LNCAP (cell line): ENCODE results near the gene PCDHA1.

Source experiments
- CTCF ChIP-seq: fragments of 450-650 bp; IDR thresholded peaks from 2 replicates; pipeline ENCODE4 v1.5.1; 2017; ENCODE audit warnings: mild to moderate bottlenecking

The PCDHA1 gene

GRCh38 chr5:140946578-140946977, 160.6 kb downstream of the PCDHA1 start:
- TF ChIP-seq CTCF, result no peak

DNA sequence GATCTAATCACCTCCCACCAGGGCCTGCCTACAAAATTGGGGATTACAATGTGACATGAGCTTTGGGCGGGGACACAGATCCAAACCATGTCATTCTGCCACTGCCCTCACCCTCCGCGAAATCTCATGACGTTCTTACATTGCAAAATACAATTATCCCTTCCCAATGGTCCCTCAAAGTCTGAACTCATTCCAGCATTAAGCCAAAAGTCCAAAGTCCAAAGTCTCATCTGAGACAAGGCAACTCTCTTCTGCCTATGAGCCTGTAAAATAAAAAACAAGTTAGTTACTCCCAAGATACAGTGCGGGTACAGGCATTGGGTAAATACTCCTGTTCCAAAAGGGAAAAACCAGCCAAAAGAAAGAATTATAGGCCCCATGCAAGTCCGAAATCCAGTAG, 165.7 kb downstream of the PCDHA1 start:
- no peak for TF ChIP-seq CTCF

DNA sequence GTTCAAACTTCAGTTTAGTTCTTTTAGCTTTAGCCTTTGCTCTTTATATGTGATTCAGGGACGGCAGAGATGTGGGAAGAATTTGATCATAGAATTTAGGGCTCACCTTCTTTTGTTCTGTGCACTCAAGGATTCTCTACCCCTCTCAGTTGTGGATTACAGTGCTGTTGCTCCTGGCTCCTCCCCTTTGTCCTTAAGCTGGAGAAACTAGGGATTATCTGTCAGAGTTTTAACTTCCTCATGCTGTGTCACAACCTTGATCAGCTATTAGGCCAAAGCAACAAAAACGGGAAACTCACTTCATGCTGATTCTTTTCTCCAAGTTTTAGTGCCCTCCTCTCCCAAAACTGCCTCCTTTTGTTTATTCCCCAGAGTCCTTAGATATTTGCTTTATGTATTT, 167.3 kb downstream of the PCDHA1 start:
- TF ChIP-seq CTCF, result no peak

DNA sequence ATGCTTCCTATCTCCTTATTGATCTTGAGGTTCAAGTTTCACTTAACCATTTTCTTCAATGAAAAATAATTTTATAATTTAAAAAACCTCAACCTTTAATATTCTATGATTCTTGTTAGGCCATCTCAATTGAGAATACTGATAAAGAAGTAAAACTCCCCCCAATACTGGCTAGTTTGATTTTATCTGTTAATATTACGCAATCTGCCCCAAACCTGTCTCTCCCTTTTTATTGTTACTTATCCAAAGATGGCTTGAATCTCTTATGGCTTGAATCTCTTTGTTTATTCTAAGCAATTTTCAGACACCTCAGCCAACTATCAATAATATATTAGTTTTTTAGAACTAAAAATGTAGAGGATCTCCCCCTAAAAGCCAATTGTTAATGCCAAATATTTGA, 176.2 kb downstream of the PCDHA1 start:
- TF ChIP-seq CTCF, result no peak

DNA sequence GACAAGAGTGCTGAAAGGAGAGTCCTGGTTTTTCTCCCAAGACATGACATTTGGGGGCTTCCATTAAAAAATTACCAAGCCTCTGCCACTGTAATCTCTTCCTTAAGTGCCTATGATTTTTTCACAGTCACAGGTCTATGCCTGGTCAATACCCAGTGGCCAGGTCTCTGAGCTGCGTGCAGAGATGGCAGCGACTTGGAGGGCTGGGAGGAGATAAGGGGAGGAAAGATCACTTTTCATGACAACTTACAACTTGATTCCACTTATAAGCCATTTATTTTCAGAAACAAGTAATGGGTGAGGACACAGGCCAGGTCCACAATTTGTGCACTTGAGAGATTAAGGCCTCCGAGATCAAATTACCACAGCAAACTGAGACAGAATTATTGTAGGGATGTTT, 178.4 kb downstream of the PCDHA1 start:
- TF ChIP-seq CTCF, result no peak

DNA sequence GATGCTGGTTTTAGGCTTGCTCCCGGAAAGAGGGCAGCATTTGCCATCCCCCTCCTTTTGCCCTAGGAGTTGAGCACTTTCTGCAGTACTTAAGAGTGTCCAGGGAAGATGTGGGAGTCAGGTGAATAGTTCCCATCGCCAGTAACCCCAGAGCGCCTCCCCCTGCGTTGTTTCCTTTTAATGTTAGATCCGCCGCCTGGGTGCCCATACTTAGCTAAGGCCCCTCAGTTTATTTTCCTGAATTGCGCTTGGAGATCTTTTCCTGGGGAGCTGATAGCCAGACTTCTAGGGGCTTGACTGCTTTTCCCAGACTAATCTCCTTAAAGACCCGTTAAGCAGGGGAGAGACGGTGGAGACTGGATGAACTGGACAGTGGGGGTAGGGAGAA, 180.0 kb downstream of the PCDHA1 start:
- no peak for TF ChIP-seq CTCF

DNA sequence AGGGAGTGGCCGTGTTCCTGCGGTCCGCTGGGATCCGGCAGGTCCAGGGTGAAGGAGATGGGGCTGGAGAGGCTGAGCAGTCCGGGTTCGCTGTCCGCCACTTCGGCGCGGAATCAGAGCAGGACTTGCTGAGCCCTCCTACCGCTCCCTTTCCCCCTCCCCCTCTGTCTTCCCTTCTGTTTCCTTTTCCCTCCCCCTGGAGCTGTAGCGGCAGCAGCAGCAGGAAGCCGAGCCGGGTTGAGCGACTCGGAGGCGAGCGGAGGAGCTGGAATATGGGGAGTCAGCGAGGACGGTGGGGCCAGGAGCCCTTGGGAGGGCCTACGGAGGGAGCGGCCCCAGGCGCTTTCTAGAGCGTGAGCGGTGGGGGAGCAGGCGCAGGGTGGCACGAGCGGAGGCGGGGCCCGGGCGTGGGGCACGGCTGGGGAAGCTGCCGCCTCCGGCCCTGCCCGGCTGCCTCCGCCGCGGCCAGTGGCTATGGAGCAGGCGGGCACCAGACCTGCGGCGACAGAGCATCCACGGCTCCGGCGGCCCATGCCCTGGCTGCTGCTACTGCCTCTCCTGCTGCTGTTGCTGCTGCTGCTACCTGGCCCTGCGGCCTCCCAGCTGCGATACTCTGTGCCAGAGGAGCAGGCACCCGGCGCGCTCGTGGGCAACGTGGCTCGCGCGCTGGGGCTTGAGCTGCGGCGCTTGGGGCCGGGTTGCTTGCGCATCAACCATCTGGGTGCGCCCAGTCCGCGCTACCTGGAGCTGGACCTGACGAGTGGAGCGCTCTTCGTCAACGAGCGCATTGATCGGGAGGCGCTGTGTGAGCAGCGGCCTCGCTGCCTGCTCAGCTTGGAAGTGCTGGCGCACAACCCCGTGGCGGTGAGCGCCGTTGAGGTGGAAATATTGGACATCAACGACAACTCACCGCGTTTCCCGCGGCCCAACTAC, 180.6 kb downstream of the PCDHA1 start, which contains the start of gene PCDHAC2:
PCDHAC2 (plus strand) TSS at position 184 of the 933 bp plus-strand sequence; CDS start at position 475, 291 bp downstream.
- no peak for TF ChIP-seq CTCF
